Neural cell (in vitro differentiated cells): Measurements from ENCODE around the gene CNTN6.

Experiments
- EP300 ChIP-seq: fragments of 450-650 bp; conservative IDR thresholded peaks from 2 replicates; pipeline ENCODE4 v1.6.1; 2014; ENCODE audit warnings: antibody characterized with exemption, mild to moderate bottlenecking, moderate library complexity; ENCODE audit not compliant: poor library complexity, severe bottlenecking
- EZH2 ChIP-seq: fragments of 200-600, 300-800 bp; shearing (Covaris generic), sonication (generic); IDR thresholded peaks from 2 replicates; pipeline ENCODE4 v1.6.1; 2014; ENCODE audit warnings: antibody characterized with exemption, low read length, borderline replicate concordance, mild to moderate bottlenecking; ENCODE audit not compliant: insufficient read depth, poor library complexity, severe bottlenecking
- POLR2AphosphoS5 ChIP-seq: IDR thresholded peaks from 2 replicates; pipeline ENCODE4 v1.6.1; 2012
- SMC3 ChIP-seq: fragments of 450-650 bp; conservative IDR thresholded peaks from 2 replicates; pipeline ENCODE4 v1.6.1; 2014; ENCODE audit warnings: antibody characterized with exemption, mild to moderate bottlenecking, moderate library complexity; ENCODE audit not compliant: poor library complexity
- TAF1 ChIP-seq: IDR thresholded peaks from 2 replicates; pipeline ENCODE4 v1.6.1; 2012; ENCODE audit warnings: low read depth
- TF ChIP-seq, protein P1 (sequence below): fragments of 450-650 bp; IDR thresholded peaks from 2 replicates; pipeline ENCODE4 v1.5.1; 2014; ENCODE audit warnings: antibody characterized with exemption, mild to moderate bottlenecking, moderate library complexity; ENCODE audit not compliant: poor library complexity, severe bottlenecking

DNA sequence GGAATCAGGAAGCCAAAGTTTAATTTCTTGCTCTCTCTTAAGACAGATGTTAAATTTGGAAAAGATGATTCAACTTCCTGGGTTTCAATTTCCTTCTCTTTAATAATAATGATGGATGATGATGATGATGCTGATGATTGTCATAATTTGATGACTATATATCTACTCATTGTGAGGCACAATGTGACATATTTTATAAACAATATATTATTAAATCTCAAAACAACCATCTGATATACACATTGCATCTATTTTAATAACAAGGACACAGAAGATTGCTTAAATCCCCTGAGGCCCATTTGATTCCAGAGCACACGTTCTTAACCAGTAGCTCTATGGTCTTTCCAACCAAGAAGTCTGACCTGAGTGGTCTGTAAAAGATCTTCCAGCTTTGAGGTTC lies 124.0 kb downstream of the CNTN6 start:
- TF ChIP-seq, protein P1, sequence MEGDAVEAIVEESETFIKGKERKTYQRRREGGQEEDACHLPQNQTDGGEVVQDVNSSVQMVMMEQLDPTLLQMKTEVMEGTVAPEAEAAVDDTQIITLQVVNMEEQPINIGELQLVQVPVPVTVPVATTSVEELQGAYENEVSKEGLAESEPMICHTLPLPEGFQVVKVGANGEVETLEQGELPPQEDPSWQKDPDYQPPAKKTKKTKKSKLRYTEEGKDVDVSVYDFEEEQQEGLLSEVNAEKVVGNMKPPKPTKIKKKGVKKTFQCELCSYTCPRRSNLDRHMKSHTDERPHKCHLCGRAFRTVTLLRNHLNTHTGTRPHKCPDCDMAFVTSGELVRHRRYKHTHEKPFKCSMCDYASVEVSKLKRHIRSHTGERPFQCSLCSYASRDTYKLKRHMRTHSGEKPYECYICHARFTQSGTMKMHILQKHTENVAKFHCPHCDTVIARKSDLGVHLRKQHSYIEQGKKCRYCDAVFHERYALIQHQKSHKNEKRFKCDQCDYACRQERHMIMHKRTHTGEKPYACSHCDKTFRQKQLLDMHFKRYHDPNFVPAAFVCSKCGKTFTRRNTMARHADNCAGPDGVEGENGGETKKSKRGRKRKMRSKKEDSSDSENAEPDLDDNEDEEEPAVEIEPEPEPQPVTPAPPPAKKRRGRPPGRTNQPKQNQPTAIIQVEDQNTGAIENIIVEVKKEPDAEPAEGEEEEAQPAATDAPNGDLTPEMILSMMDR = no peak
- TF ChIP-seq SMC3 (no peak), POLR2AphosphoS5 (no peak), EZH2 (no peak), EP300 (no peak), TAF1 (no peak)
